Right lung (tissue), 5 donors: ENCODE measurements around the gene RASSF1. TPM values are rescaled to one million over a fixed set of nuclear protein-coding genes. Genes with fewer than 3 reads are reported as not detected.
A peak's percentile ranks its signal among the peaks of the same experiment; 100 is the strongest.

Experiments used
- DNase-seq, 2 donors: peaks; one replicate each; pipeline ENCODE4 v3.0.0-alpha.2; 2013
- polyA plus RNA-seq, 5 donors: library from polyadenylated mRNA; unstranded; fragments of 120-200 nt; gene quantifications; one replicate each; pipeline versions ENCODE4 v1.2.1 to v1.2.3, GENCODE V29; 2013; ENCODE audit warnings: inconsistent platforms in 1 of 5, low replicate concordance in 1 of 5; ENCODE audit not compliant: insufficient read length in 5 of 5, insufficient read depth in 1 of 5

RASSF1 gene
- polyA plus RNA-seq, 5 donors = 24.1 to 34.2 (median 27.9) TPM

- no peak for DNase-seq
Observed at GRCh38 chr3:50345586-50346234, 5.1 kb upstream of the RASSF1 start, which contains the start of gene ZMYND10. Gene ZMYND10, minus strand, starts transcription at chr3:50345732. Its CDS starts 153 bp downstream, at chr3:50345579.

DNA sequence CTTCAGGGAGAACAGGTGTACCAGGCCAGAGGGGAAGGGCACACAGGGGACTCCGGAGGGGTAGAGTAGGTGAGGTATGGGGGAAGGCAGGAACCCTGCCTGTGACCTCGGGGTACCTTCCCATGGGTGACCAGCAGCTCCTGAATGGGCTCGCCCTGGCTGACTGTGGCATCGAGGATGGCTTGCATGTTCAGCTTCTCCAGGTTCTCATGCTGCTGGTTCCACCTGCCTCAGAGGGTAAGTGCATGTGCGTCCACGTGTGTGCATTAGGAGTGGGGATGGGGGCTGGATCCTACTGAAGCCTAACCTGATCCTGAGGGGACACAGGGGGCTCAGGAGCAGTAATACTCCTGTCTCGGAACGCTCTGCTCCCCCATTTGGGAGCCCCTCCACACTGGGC, 4.4 kb upstream of the RASSF1 start:
- no peak for DNase-seq

DNA sequence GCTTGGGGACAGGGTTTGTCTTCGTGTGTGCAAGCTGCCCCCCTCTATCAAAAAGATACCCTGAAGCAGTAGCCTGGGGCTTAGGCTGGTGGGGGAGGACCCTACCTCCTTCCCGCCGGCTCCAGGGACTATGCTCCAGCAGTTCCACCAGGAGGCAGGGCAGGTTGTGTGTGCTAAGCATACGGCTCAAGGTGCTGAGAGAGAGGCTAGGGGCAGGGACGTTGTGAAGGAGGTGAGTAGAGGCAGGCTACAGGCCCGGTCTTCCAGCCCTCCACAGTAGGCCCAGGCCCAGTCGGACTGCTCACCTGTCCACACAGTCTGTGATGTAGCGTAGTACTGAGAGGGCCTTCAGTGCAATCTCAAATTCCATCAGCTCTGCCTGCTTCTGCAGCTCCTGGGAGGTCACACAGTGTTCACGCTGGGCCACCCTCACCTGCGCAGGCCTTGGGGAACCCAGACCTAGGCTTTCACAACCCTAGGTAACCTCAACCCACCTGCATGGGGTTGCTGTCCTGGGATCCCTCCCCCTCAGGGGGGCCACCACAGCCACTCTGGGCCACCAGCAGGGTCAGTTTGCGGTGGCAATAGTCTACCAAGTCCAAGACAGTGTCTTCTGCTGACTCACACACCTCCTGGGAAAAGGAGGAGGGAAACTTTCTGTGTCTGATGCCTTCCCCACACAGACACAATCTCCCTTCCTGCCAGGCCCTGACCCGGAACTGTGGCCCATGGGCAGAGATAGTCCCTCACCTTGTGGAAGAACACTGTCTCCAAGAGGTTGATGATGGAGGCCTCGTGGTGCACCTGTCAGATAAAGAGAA, 2.4 kb upstream of the RASSF1 start:
- no peak for DNase-seq

- no peak for DNase-seq
Observed at GRCh38 chr3:50341996-50342650, 1.5 kb upstream of the RASSF1 start.

GRCh38 chr3:50341537-50341936, 901 bp upstream of the RASSF1 start:
- DNase-seq = no peak

DNA sequence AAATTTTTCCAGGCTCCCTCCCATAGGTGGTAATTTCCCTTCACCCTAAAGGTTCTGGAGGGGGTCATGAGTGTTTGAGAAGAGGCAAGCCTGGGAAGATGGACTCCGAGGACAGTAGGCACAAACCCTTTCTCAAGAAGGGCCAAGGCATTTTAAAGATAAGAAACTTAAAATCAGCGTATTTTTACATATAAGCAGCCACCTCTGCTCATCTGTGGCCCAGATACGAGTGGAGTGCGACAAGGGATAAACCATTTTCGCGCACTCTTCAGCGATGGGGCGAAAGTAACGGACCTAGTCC, 539 bp downstream of the RASSF1 start:
- DNase-seq = no peak

- no peak for DNase-seq
Observed at GRCh38 chr3:50339485-50340146, 1.0 kb downstream of the RASSF1 start.

DNA sequence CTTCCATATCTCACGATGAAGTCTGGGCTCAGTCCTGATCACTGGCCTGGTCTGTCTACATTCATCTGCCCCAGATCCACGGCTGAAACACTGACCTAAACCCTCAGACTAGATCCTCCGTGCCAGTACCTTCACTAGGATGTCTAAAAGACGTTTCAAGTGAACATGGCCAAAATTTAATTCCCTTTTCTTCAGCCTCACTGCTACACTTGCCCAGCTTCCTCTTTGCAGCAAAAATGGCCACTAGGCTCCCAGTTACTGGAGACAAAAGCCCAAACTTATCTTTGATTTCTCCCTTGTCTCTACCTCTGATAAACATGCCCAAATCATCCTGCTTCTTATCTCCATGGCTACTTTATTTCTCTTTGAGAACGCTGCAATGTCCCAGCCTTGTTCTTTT, 1.7 kb downstream of the RASSF1 start:
- no peak for DNase-seq

GRCh38 chr3:50337175-50337861, 3.3 kb downstream of the RASSF1 start:
- DNase-seq = peak; percentile 97 to 98

GRCh38 chr3:50336452-50337174, 4.0 kb downstream of the RASSF1 start:
- DNase-seq = no peak

DNA sequence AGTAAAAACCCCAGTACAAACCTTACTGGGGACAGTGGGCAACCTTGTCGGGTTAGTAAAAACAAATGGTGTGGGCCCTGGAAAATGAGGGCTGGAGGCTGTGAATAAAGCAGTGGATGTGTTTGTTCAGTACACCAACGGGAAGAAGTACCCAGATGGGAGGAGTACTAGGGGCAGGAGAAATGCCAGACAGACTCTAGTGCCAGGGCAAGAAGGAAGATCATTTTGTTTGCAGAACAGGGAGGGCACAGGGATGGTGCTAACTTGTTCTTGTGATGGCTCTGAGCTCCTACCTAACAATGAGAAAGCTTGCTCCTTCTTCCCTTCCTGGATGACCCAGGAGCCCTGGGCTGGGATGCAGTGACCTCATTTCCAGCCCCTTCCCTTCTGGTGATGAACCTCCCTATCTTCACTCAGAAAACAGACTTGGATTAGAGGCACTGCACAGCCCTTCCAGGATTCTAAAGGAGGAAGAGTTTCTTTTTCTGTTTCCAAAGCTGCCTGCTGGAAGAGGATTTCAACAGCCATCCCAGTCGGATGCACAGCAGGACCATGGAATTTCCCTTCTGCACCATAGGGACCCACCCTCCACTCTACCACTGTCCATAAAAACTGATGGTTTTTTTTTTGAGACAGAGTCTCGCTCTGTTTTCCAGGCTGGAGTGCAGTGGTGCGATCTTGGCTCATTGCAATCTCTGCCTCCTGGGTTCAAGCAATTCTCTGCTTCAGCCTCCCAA, 6.1 kb downstream of the RASSF1 start:
- no peak for DNase-seq

GRCh38 chr3:50333744-50334328, 6.8 kb downstream of the RASSF1 start:
- DNase-seq = no peak

GRCh38 chr3:50331364-50331907, 9.2 kb downstream of the RASSF1 start:
- DNase-seq = no peak

GRCh38 chr3:50330330-50330729, 10.3 kb downstream of the RASSF1 start:
- no peak for DNase-seq

GRCh38 chr3:50327943-50328691, 12.5 kb downstream of the RASSF1 start, which contains the start of gene TUSC2:
Gene TUSC2, minus strand, starts transcription at chr3:50328223. Its CDS starts 124 bp downstream, at chr3:50328099.
- DNase-seq = peak; percentile 94 to 97

DNA sequence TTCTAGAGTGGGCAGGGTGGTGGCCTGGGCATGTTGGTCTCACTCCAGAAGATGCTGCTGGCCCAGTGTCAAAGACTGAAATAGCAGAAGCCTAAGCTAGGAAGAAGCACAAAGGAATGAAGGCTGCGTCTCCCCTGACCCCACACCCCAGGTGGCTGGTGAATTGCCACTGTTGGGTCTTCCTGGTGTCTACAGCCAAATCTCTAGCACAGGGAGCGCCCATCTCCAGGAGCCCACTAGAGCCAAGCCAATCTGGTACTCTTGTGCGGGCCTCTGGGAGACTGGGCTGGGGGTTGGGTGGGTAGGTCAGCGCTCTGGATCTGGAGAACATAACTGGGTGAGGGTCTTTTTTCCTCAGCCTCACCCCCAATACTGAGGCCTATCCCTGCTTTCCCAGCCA, 13.5 kb downstream of the RASSF1 start:
- DNase-seq = no peak

GRCh38 chr3:50326182-50326541, 14.5 kb downstream of the RASSF1 start:
- DNase-seq = no peak

GRCh38 chr3:50325497-50326181, 15.0 kb downstream of the RASSF1 start:
- no peak for DNase-seq
